NCI-H2196 (cell line): ENCODE results near the gene RGS7.
"Not testable (repeated sequence)": the region's sequence is repeated elsewhere in the genome, so short reads cannot be mapped to it uniquely, and the experiment has no call there.

Experiments
- DNase-seq: peaks from one replicate; lab custom pipeline; 2025; ENCODE audit not compliant: unreplicated experiment; lab: John Stamatoyannopoulos, UW

Gene RGS7

GRCh38 chr1:240935920-240936319, 421.1 kb downstream of the RGS7 start:
- no peak for DNase-seq

DNA sequence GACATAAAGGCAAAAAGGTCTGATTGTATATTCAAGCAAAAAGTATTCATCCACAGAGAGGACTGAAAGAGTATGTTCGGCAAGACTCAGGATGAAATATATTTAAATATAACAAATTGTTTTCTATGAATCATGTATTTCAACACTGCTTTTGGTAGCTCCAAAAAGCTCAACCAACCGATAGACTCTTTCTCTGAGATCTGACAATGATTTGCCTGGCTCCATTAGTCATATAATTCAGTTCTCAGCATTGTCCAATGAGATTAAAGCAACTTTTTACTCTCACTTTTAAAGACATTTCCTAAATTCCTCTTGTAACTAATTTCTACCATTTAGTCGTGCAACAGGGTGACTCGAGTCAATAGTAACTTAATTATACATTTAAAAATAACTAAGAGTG, 426.0 kb downstream of the RGS7 start:
- DNase-seq: no peak

- DNase-seq: no peak
These were observed 428.7 kb downstream of the RGS7 start for GRCh38 chr1:240928265-240928664.

GRCh38 chr1:240927821-240928220, 429.2 kb downstream of the RGS7 start:
- DNase-seq: no peak

DNA sequence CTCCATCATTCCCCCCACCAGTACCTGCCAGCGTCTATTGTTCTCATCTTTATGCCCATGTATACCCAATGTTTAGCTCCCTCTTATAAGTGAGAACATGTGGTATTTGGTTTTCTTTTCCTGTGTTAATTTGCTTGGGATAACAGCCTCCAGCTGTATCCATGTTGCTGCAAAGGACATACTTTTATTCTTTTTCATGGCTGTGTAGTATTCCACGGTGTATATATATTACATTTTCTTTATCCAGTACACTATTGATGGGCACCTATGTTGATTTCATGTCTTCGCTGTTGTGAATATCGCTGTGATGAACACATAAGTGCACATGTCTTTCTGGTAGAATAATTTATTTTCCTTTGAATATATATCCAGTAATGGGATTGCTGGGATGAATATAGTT, 431.7 kb downstream of the RGS7 start:
- no peak for DNase-seq

DNA sequence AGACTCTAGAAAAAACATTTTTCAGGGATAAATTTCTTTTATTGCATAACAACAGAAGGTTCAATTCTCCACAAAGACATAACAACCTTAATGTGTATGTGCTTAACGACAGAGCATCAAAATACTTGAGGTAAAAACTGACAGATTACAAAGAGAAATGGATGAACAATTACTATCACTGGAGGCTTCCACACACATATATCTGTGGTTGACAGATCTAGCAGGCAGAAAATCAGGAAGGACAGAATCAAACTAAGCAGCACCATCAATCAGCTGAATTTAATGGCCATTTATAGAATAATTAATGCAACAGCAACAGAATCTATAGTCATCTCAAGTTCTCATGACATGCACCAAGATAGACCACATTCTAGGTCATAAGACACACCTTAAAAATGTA, 439.0 kb downstream of the RGS7 start:
- no peak for DNase-seq

- DNase-seq: no peak
These were observed 442.5 kb downstream of the RGS7 start for GRCh38 chr1:240914506-240914905.

DNA sequence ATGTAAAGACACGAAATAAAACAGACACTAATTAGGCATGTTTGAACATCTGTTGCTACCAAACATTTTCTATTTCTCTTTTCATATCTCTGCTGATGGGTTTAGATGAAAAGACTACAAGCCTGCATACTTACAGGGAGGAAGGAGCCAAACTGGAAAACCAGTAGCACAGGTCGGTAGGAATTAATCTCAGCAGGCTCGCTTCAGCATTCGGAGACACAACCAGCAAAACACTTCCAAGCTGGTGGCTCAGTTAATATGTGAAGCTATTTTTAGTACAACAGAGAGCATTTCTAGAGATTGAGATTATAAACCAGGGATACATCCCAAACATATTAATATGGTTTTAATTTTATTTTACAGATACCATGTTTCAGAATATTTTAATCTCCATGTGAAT, 444.2 kb downstream of the RGS7 start:
- no peak for DNase-seq

DNA sequence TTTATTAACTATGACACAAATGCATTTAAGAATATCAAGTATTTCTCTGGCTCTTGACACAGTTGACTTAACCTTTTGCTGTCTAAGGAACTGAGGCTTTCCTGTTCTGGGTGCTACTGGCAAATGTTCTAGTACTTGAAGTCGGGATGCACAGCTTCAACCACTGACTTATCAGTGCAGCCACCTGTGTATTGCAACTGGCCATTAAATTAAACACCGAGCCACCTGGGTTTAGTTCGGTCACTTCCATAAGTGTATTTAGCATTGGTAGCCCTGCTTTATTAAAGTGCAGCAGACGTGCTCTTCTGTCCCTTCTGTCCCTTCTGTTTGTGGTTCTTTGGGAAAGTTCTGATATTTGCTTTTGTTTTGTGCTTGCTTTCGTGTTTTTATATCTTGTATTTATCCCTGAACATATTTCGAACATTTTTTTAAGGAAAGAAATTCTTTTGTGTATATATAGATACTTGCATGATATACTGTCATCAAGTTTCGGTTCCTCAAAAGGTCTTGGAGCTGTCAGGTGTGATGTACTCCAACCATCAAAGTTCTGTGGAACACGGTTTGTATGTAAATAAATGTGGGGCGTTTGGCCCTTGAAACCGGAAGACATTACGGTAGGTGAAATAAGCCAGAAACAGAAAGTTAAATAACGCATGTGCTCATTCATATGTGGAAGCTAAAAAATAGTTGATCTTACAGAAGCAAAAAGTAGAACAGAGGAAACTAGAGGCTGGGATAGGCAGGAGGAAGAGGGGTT, 447.1 kb downstream of the RGS7 start:
- no peak for DNase-seq

- DNase-seq: peak; percentile 0
These were observed 450.5 kb downstream of the RGS7 start for GRCh38 chr1:240906477-240906876.

- no peak for DNase-seq
These were observed 451.7 kb downstream of the RGS7 start for GRCh38 chr1:240905225-240905765.

- not testable (repeated sequence) for DNase-seq
These were observed 461.6 kb downstream of the RGS7 start for GRCh38 chr1:240895424-240895823.

- DNase-seq: no peak
These were observed 468.3 kb downstream of the RGS7 start for GRCh38 chr1:240888787-240889048.

DNA sequence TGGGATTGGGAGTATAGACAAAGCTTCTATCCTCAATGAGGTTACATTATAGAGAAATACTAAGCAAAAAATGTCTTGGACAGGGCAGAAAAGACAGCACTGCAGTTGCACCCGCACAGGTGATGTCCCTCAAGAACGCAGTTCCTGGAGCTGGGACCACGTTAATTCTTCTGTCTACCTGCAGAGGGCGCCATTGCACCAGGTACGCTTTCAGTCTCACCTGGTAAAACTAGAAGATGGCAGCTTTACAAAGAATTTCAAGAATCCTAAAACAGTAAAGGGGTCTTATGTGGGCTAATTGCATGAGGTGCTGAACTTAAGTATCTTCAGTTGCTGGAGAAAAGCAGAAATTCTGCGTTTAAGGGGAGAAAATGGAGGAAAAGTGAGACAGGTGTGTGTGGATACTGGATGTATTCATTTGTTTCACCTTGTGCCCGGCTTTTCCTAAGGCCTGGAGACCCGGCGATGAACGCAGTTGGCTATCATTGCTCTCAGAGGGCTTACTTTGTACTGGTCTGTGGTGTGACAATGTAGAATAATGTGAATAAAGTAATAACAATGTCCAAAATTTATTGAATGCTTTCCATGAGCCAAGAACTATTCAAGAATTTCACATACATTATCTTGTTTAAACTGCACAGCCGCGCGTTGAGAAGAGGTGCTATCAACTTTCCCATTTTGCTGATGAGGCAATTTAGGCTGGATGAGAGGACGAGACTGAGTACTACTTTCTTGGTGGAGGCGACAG, 468.8 kb downstream of the RGS7 start:
- peak; percentile 2 for DNase-seq

DNA sequence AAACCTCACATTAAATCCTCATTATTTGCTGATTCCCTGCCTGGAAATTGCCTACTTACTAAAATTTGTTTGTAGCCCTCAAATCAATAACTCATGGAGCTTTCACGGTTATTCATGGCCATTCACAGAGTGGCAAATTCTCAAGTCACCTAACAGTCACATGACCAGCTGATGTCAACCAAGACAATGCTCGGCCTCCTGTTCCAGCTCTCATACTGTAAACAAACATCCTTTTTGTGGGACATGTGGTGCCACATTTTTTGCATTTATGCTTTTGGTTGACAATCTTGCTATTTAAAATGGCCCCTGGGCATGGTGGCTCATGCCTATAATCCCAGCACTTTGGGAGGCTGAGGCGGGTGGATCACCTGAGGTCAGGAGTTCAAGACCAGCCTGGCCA, 473.5 kb downstream of the RGS7 start:
- no peak for DNase-seq

DNA sequence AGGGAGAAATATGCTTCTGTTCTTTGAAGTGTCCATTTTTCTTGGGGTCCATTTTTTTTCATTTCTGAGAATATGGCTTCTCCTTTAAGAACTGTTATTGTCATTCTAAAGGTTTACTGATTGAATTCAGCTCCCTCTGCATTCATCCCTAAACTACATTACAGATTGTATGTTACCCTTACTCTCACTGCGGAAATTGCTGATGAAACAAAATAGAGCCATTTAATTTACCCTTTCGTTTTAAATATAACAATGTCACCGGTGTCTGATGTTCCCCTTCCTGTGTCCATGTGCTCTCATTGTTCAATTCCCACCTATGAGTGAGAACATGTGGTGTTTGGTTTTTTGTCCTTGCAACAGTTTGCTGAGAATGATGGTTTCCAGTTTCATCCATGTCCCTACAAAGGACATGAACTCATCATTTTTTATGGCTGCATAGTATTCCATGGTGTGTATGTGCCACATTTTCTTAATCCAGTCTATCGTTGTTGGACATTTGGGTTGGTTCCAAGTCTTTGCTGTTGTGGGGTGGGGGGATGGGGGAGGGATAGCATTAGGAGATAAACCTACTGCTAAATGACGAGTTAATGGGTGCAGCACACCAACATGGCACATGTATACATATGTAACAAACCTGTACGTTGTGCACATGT, 474.2 kb downstream of the RGS7 start:
- DNase-seq: not testable (repeated sequence)

DNA sequence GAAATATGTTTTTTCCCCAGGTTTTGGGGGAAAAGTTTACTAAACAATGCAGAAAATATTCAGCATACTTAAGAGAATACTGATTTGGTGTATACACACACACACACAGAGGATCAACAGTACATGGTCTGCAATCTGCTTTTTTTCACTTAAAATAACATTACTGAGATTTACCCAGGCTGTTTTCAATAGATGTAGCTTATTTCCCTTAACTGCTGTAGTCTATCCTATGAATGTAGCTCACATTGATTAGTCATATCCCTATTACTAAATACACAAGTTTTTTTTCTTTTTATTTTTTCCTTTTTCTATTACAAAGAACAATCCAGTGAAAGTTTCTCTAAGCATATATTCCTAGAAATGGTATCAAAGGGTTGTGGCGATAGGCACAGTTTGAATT, 478.4 kb downstream of the RGS7 start:
- DNase-seq: no peak

- DNase-seq: no peak
These were observed 479.4 kb downstream of the RGS7 start for GRCh38 chr1:240877605-240878004.

DNA sequence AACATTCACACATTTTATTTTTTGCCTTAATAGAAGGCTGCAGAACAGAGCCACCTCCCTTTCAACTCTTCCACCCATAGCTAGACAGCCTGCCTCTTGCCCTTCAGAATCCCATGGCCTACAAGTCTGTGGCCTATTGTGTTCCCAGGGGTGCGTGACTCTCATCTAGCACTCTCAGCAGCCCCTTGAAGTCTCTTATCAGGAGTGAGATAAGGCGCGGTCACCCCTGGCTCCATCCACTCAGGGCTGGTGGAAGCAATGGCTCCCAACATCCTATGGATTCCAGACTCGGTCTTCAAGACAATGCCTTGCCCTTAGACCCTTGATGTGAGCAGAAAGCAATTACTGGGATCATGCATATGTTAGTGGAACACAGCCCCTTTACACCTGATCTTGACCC, 480.9 kb downstream of the RGS7 start:
- DNase-seq: no peak

GRCh38 chr1:240869071-240869470, 487.9 kb downstream of the RGS7 start:
- DNase-seq: no peak

GRCh38 chr1:240866724-240867123, 490.3 kb downstream of the RGS7 start:
- DNase-seq: no peak

DNA sequence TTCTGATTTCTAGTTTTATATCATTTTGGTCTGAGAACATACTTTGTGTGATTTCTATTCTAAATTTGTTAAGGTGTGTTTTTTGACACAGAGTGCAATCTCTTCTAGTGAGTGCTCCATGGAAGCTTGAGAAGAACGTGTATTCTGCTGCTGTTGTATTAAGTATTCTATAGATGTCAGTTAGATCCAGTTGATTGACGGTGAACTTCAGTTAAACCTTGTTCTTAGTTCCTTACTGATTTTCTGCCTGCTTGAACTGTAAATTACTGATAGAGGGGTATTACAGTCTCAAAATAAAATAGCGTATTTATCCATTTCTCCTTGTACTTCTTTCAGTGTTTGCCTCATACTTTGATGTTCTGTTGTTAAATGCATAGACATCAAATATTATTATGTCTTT, 497.0 kb downstream of the RGS7 start:
- no peak for DNase-seq
